IMR-90 (cell line): Measurements from ENCODE around the gene TEPSIN. TPM values are rescaled to one million over a fixed set of nuclear protein-coding genes. Genes with fewer than 3 reads are reported as not detected.

Source experiments
- ATAC-seq: fragments of 200-7000 bp; cut with Tn5 transposase; 2 replicates; pipeline ENCODE4 v1.9.1; 2020; ENCODE audit warnings: low read depth, mild to moderate bottlenecking, moderate library complexity
- BruUV-seq: library from RNA; stranded (reverse); fragments of 400-500 nt; replicated peaks from 2 replicates; lab custom pipeline; 2021; lab: Mats Ljungman, UMichigan
- CTCF ChIA-PET: fragments of 300-600 bp; formaldehyde crosslinking; extraction: SDS; loops from one replicate; lab custom pipeline; 2021; ENCODE audit warnings: antibody characterized with exemption; lab: Yijun Ruan, JAX
- POLR2A ChIA-PET: fragments of 300-600 bp; sonication (Branson Sonifier 250); formaldehyde crosslinking; loops from one replicate; lab custom pipeline; 2022; ENCODE audit warnings: antibody characterized with exemption; ENCODE audit not compliant: unreplicated experiment; lab: Charles Lee
- DNase-seq: peaks from one replicate; pipeline ENCODE4 v3.0.0; 2013
- H2AFZ ChIP-seq: replicated peaks from 2 replicates; pipeline ENCODE3; 2013; ENCODE audit warnings: low read length, mild to moderate bottlenecking; ENCODE audit not compliant: poor library complexity
- H2AK5ac ChIP-seq: 2 replicates; pipeline ENCODE4 v1.6.1; 2013; ENCODE audit warnings: low read depth, low read length, inconsistent platforms
- H2AK9ac ChIP-seq: replicated peaks from 2 replicates; pipeline ENCODE3; 2013; ENCODE audit warnings: mild to moderate bottlenecking, low read depth, low read length, moderate library complexity; ENCODE audit not compliant: poor library complexity
- H2BK120ac ChIP-seq: 2 replicates; pipeline ENCODE4 v1.6.1; 2013; ENCODE audit warnings: low read depth, low read length, inconsistent platforms
- H2BK15ac ChIP-seq: 3 replicates; pipeline ENCODE4 v1.6.1; 2013; ENCODE audit warnings: low read depth, low read length, inconsistent platforms
- H2BK20ac ChIP-seq: 2 replicates; pipeline ENCODE4 v1.6.1; 2013; ENCODE audit warnings: low read depth, mild to moderate bottlenecking, inconsistent platforms, low read length, moderate library complexity
- H2BK5ac ChIP-seq: 2 replicates; pipeline ENCODE4 v1.6.1; 2013; ENCODE audit warnings: mild to moderate bottlenecking, low read depth, low read length, inconsistent platforms; ENCODE audit not compliant: poor library complexity, severe bottlenecking
- H3K14ac ChIP-seq: replicated peaks from 2 replicates; pipeline ENCODE4 v1.6.1; 2013; ENCODE audit warnings: low read depth, low read length, inconsistent platforms
- H3K18ac ChIP-seq: 2 replicates; pipeline ENCODE4 v1.6.1; 2013; ENCODE audit warnings: low read depth, low read length, control low read depth
- H3K23ac ChIP-seq: 2 replicates; pipeline ENCODE4 v1.6.1; 2013; ENCODE audit warnings: low read depth, low read length, inconsistent platforms
- H3K27ac ChIP-seq: 2 replicates; pipeline ENCODE4 v1.5.1; 2013; ENCODE audit warnings: mild to moderate bottlenecking, control low read depth, low read length; ENCODE audit not compliant: insufficient read depth
- H3K27me3 ChIP-seq: 2 replicates; pipeline ENCODE4 v1.6.1; 2013; ENCODE audit warnings: low read length; ENCODE audit not compliant: control insufficient read depth, insufficient read depth
- H3K36me3 ChIP-seq: 2 replicates; pipeline ENCODE4 v1.6.1; 2013; ENCODE audit warnings: low read length, mixed read lengths; ENCODE audit not compliant: control insufficient read depth, insufficient read depth
- H3K4ac ChIP-seq: 2 replicates; pipeline ENCODE4 v1.6.1; 2013; ENCODE audit warnings: low read depth, low read length, inconsistent platforms
- H3K4me1 ChIP-seq: 2 replicates; pipeline ENCODE4 v1.6.1; 2013; ENCODE audit warnings: low read length, mixed read lengths; ENCODE audit not compliant: control insufficient read depth, insufficient read depth
- H3K4me2 ChIP-seq: 2 replicates; pipeline ENCODE4 v1.6.1; 2013; ENCODE audit warnings: low read depth, mild to moderate bottlenecking, control low read depth, low read length, moderate library complexity
- H3K4me3 ChIP-seq: 2 replicates; pipeline ENCODE4 v1.5.1; 2013; ENCODE audit warnings: low read depth, mild to moderate bottlenecking, control low read depth, low read length, moderate library complexity; ENCODE audit not compliant: insufficient read depth
- H3K56ac ChIP-seq: 2 replicates; pipeline ENCODE4 v1.6.1; 2013; ENCODE audit warnings: low read length, inconsistent platforms; ENCODE audit not compliant: insufficient read depth; ENCODE audit errors: extremely low read depth
- H3K79me1 ChIP-seq, 2 experiments: 2 replicates each; pipeline ENCODE4 v1.6.1; 2013; ENCODE audit warnings: low read length in 2 of 2, inconsistent platforms in 1 of 2, low read depth in 1 of 2
- H3K9ac ChIP-seq: 2 replicates; pipeline ENCODE4 v1.6.1; 2013; ENCODE audit warnings: low read depth, low read length, control low read depth
- H3K9me1 ChIP-seq: 2 replicates; pipeline ENCODE4 v1.6.1; 2013; ENCODE audit warnings: low read length, inconsistent platforms; ENCODE audit not compliant: insufficient read depth
- H3K9me3 ChIP-seq: 2 replicates; pipeline ENCODE4 v1.6.1; 2013; ENCODE audit warnings: low read length; ENCODE audit not compliant: control insufficient read depth, insufficient read depth
- H4K20me1 ChIP-seq: 2 replicates; pipeline ENCODE4 v1.6.1; 2013; ENCODE audit warnings: low read length, inconsistent platforms; ENCODE audit not compliant: insufficient read depth
- H4K5ac ChIP-seq: 2 replicates; pipeline ENCODE4 v1.6.1; 2013; ENCODE audit warnings: mild to moderate bottlenecking, low read depth, low read length, control low read depth
- H4K8ac ChIP-seq, 2 experiments: 2 replicates each; pipeline ENCODE4 v1.6.1; 2013; ENCODE audit warnings: low read depth in 2 of 2, low read length in 2 of 2, control low read depth in 1 of 2, inconsistent platforms in 1 of 2
- H4K91ac ChIP-seq: 2 replicates; pipeline ENCODE4 v1.6.1; 2013; ENCODE audit warnings: low read depth, low read length, inconsistent platforms; ENCODE audit not compliant: insufficient read depth
- BHLHE40 ChIP-seq: fragments of 150-350 bp; IDR thresholded peaks from 2 replicates; pipeline ENCODE4 v1.6.1; 2016; ENCODE audit warnings: mild to moderate bottlenecking, low read depth, low read length
- CEBPB ChIP-seq: IDR thresholded peaks from 2 replicates; pipeline ENCODE4 v1.6.1; 2012; ENCODE audit warnings: low read depth, low read length, improper control_type of control experiment
- CHD1 ChIP-seq: IDR thresholded peaks from 2 replicates; pipeline ENCODE4 v1.6.1; 2012; ENCODE audit warnings: low read depth, low read length, improper control_type of control experiment
- FOS ChIP-seq: fragments of 150-350 bp; IDR thresholded peaks from 2 replicates; pipeline ENCODE4 v1.6.1; 2016; ENCODE audit warnings: low read depth, low read length
- MAFK ChIP-seq: IDR thresholded peaks from 2 replicates; pipeline ENCODE4 v1.6.1; 2012; ENCODE audit warnings: low read depth, low read length, improper control_type of control experiment
- MAZ ChIP-seq: IDR thresholded peaks from 2 replicates; pipeline ENCODE4 v1.6.1; 2012; ENCODE audit warnings: low read depth, mild to moderate bottlenecking, low read length, improper control_type of control experiment, moderate library complexity, borderline replicate concordance
- MXI1 ChIP-seq: IDR thresholded peaks from 2 replicates; pipeline ENCODE4 v1.6.1; 2012; ENCODE audit warnings: low read depth, mild to moderate bottlenecking, low read length, moderate library complexity, borderline replicate concordance
- NFE2L2 ChIP-seq: fragments of 150-350 bp; IDR thresholded peaks from 2 replicates; pipeline ENCODE4 v1.6.1; 2016; ENCODE audit warnings: low read depth, mild to moderate bottlenecking, low read length
- POLR2A ChIP-seq: IDR thresholded peaks from 2 replicates; pipeline ENCODE4 v1.6.1; 2012; ENCODE audit warnings: mild to moderate bottlenecking, low read depth, low read length
- RAD21 ChIP-seq: IDR thresholded peaks from 2 replicates; pipeline ENCODE4 v1.6.1; 2012; ENCODE audit warnings: low read length, improper control_type of control experiment
- RCOR1 ChIP-seq: IDR thresholded peaks from 2 replicates; pipeline ENCODE4 v1.6.1; 2012; ENCODE audit warnings: mild to moderate bottlenecking, low read length, improper control_type of control experiment; ENCODE audit not compliant: insufficient replicate concordance
- RFX5 ChIP-seq: IDR thresholded peaks from 2 replicates; pipeline ENCODE4 v1.8.0; 2012; ENCODE audit warnings: low read depth, mild to moderate bottlenecking, low read length, moderate library complexity
- SMC3 ChIP-seq: fragments of 150-350 bp; IDR thresholded peaks from 2 replicates; pipeline ENCODE4 v1.6.1; 2016; ENCODE audit warnings: low read depth, mild to moderate bottlenecking, antibody characterized with exemption, low read length, moderate library complexity
- WGBS, 2 experiments: methylation state at CpG; one replicate each; pipeline versions ENCODE4 v1.1.5 to v1.1.7; 2013; ENCODE audit warnings: missing lambda C conversion rate in 2 of 2; ENCODE audit not compliant: insufficient read length in 1 of 2; ENCODE audit errors: extremely low coverage in 2 of 2; 5-methylcytosine and 5-hydroxymethylcytosine counted together
- dilution Hi-C: fragments of 300-500 bp; cut with HindIII; formaldehyde crosslinking; loops from one replicate; pipeline ENCODE4 v1.14.3; 2018; ENCODE audit warnings: low sequenced_read_pairs; ENCODE audit not compliant: unreplicated experiment
- in situ Hi-C: fragments of 300-500 bp; cut with MboI; formaldehyde crosslinking; loops from 3 replicates; pipeline ENCODE4 v1.14.3; 2019; ENCODE audit warnings: low sequenced_read_pairs, inconsistent platforms, mixed read lengths
- intact Hi-C: fragments of 100-400 bp; cut with micrococcal nuclease; formaldehyde crosslinking; loops from 2 replicates; pipeline ENCODE4 v1.10.0; 2022
- polyA plus RNA-seq, 3 experiments: library from polyadenylated mRNA; depleted of rRNA; stranded (reverse); fragments of >200 nt; gene quantifications; 2 replicates each; pipeline ENCODE4 v1.2.3, GENCODE V29; 2012; ENCODE audit warnings: low replicate concordance in 1 of 3
- total RNA-seq: library from RNA; depleted of rRNA; stranded (reverse); fragments of >200 nt; gene quantifications from 2 replicates; pipeline ENCODE4 v1.2.3, GENCODE V29; 2012
- TF ChIP-seq, protein P1 (sequence below): fragments of 150-350 bp; IDR thresholded peaks from 2 replicates; pipeline ENCODE4 v1.6.1; 2016; ENCODE audit warnings: low read depth, mild to moderate bottlenecking, low read length, moderate library complexity, borderline replicate concordance
- TF ChIP-seq, protein P2 (sequence below): conservative IDR thresholded peaks from 2 replicates; pipeline ENCODE4 v1.5.1; 2012; ENCODE audit warnings: mild to moderate bottlenecking, low read depth, low read length, improper control_type of control experiment

TEPSIN gene
- total and polyA plus RNA-seq, 2 of the 4 experiments (the other 2 are of a cell fraction), result 3.2 to 28.1 TPM

DNA sequence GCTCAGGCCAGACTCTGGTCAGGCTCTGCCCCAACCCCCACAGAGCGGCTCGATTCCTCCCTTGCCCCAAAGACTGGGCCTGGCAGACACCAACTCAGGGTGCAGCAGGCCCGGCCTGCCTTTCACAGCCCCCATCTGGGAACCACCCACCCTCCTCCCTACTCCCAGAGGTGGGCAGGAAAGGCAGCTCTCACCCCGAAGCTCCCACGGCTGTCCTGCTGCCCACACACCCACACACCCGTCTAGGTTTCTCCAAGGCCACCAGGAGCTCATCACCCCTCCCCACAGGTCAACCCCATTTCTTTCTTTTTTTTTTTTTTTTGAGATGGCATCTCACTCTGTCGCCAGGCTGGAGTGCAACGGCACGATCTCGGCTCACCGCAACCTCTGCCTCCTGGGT is 19.9 kb downstream of the TEPSIN start:
- no CpG with 5 or more reads among the region's 11 CpGs for WGBS, 2 experiments
- H2AK5ac ChIP-seq, result no peak overlapping the region
- H3K9me3 ChIP-seq, result no peaks in the 10 kb centered on the region
- intact Hi-C loops (no loop called here), in situ Hi-C loops (no loop called here), dilution Hi-C loops (no loop called here)
- peaks cover 8% of the 10 kb centered on the region; the same call in 1 of the 2 replicates for H3K4me1 ChIP-seq
- TF ChIP-seq, protein P1, sequence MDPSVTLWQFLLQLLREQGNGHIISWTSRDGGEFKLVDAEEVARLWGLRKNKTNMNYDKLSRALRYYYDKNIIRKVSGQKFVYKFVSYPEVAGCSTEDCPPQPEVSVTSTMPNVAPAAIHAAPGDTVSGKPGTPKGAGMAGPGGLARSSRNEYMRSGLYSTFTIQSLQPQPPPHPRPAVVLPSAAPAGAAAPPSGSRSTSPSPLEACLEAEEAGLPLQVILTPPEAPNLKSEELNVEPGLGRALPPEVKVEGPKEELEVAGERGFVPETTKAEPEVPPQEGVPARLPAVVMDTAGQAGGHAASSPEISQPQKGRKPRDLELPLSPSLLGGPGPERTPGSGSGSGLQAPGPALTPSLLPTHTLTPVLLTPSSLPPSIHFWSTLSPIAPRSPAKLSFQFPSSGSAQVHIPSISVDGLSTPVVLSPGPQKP, result no peak
- TF ChIP-seq, protein P2, sequence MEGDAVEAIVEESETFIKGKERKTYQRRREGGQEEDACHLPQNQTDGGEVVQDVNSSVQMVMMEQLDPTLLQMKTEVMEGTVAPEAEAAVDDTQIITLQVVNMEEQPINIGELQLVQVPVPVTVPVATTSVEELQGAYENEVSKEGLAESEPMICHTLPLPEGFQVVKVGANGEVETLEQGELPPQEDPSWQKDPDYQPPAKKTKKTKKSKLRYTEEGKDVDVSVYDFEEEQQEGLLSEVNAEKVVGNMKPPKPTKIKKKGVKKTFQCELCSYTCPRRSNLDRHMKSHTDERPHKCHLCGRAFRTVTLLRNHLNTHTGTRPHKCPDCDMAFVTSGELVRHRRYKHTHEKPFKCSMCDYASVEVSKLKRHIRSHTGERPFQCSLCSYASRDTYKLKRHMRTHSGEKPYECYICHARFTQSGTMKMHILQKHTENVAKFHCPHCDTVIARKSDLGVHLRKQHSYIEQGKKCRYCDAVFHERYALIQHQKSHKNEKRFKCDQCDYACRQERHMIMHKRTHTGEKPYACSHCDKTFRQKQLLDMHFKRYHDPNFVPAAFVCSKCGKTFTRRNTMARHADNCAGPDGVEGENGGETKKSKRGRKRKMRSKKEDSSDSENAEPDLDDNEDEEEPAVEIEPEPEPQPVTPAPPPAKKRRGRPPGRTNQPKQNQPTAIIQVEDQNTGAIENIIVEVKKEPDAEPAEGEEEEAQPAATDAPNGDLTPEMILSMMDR, result no peak
- TF ChIP-seq FOS, result no peak
- no peak for TF ChIP-seq MAFK
- TF ChIP-seq MXI1, result no peak
- TF ChIP-seq MAZ, result no peak
- TF ChIP-seq RAD21, result no peak
- TF ChIP-seq CEBPB, result no peak
- TF ChIP-seq NFE2L2, result no peak
- no peak for TF ChIP-seq POLR2A
- no peak for TF ChIP-seq CHD1
- no peak for TF ChIP-seq RFX5
- no peak for TF ChIP-seq RCOR1
- no peak for TF ChIP-seq BHLHE40
- no peak for TF ChIP-seq SMC3
- no peak overlapping the region for H2BK15ac ChIP-seq
- H3K18ac ChIP-seq, result no peak overlapping the region
- H3K56ac ChIP-seq, result no peak overlapping the region
- H3K23ac ChIP-seq, result no peak overlapping the region
- H2AK9ac ChIP-seq, result no peak overlapping the region
- H4K5ac ChIP-seq, result no peak overlapping the region
- H3K79me1 ChIP-seq, result peaks cover 11 to 23% of the 10 kb centered on the region in 2 experiments; a peak in 3 of 4 replicates
- H2AFZ ChIP-seq, result no peak overlapping the region
- peaks cover 5% of the 10 kb centered on the region; the same call in 1 of the 2 replicates for H3K36me3 ChIP-seq
- no peaks in the 10 kb centered on the region for H4K20me1 ChIP-seq
- H3K4ac ChIP-seq, result no peak overlapping the region
- ATAC-seq (no peak), DNase-seq (no peak)
- H2BK120ac ChIP-seq, result no peak overlapping the region
- no peak overlapping the region for H3K14ac ChIP-seq
- no peak overlapping the region for H3K27ac ChIP-seq
- H2BK20ac ChIP-seq, result no peak overlapping the region
- H4K91ac ChIP-seq, result no peak overlapping the region
- POLR2A ChIA-PET, result no interaction called here
- no peaks in the 10 kb centered on the region; the same call in none of the 2 replicates for H3K9me1 ChIP-seq
- no peak overlapping the region for H3K9ac ChIP-seq
- H4K8ac ChIP-seq, result no peak overlapping the region
- no peak overlapping the region for H3K4me3 ChIP-seq
- H2BK5ac ChIP-seq, result no peak overlapping the region
- BruUV-seq, result no TSS peak
- CTCF ChIA-PET, result no interaction called here
- no peaks in the 10 kb centered on the region for H3K27me3 ChIP-seq
- H3K4me2 ChIP-seq, result no peak overlapping the region
